Kidney (tissue), 14 donors: ENCODE results near the gene KCTD21. TPM values are rescaled to one million over a fixed set of nuclear protein-coding genes. Genes with fewer than 3 reads are reported as not detected.

Source experiments
- DNase-seq, 5 donors: peaks; one replicate each; pipeline ENCODE4 v3.0.0-alpha.2; 2013 to 2020
- FAIRE-seq: peaks from 2 replicates; lab custom pipeline; 2012; peaks lifted over from hg19 to GRCh38; lab: Jason Lieb, UNC
- H3K27ac ChIP-seq, 2 donors: one replicate each; pipeline ENCODE4 v1.7.0; 2013; ENCODE audit warnings: low read depth in 2 of 2, low read length in 2 of 2, inconsistent platforms in 1 of 2
- H3K27me3 ChIP-seq: one replicate; pipeline ENCODE4 v1.7.1; 2013; ENCODE audit warnings: low read length, inconsistent platforms; ENCODE audit not compliant: control insufficient read depth, insufficient read depth
- H3K36me3 ChIP-seq, 3 donors: one replicate each; pipeline versions ENCODE4 v1.7.0 to v1.7.1; 2013; ENCODE audit warnings: low read length in 3 of 3, control low read depth in 1 of 3, inconsistent platforms in 1 of 3; ENCODE audit not compliant: insufficient read depth in 3 of 3, control insufficient read depth in 2 of 3
- H3K4me1 ChIP-seq, 3 donors: one replicate each; pipeline versions ENCODE4 v1.7.0 to v1.7.1; 2013; ENCODE audit warnings: low read length in 3 of 3, inconsistent platforms in 1 of 3, low read depth in 1 of 3; ENCODE audit not compliant: control insufficient read depth in 2 of 3, insufficient read depth in 2 of 3
- H3K4me3 ChIP-seq, 3 donors: one replicate each; pipeline versions ENCODE4 v1.7.0 to v1.8.1; 2013; ENCODE audit warnings: low read length in 3 of 3, control low read depth in 1 of 3, inconsistent platforms in 1 of 3
- H3K9ac ChIP-seq, 3 donors: one replicate each; pipeline versions ENCODE4 v1.7.0 to v1.7.1; 2013; ENCODE audit warnings: low read length in 3 of 3, control low read depth in 1 of 3, inconsistent platforms in 1 of 3
- H3K9me3 ChIP-seq, 3 donors: one replicate each; pipeline versions ENCODE4 v1.7.0 to v1.7.1; 2013; ENCODE audit warnings: low read length in 3 of 3, control low read depth in 1 of 3, inconsistent platforms in 1 of 3; ENCODE audit not compliant: control insufficient read depth in 2 of 3, insufficient read depth in 1 of 3
- CTCF ChIP-seq: IDR thresholded peaks from 3 replicates; pipeline ENCODE4 v1.5.1; 2012; ENCODE audit warnings: mild to moderate bottlenecking, moderate library complexity, borderline replicate concordance; ENCODE audit not compliant: insufficient read depth; ENCODE audit errors: extremely low read depth
- intact Hi-C: fragments of 100-400 bp; cut with DNase I; formaldehyde crosslinking; loops from one replicate; pipeline ENCODE4 v1.11.1; 2022
- polyA plus RNA-seq: library from polyadenylated mRNA; stranded (reverse); fragments of 350-450 nt; fragmentation: Illumina TruSeq; extraction: RNeasy Lipid Tissue Mini Kit (QIAGEN cat#74804); gene quantifications from one replicate; pipeline ENCODE4 v1.2.3, GENCODE V29; 2014; ENCODE audit warnings: low read depth, low replicate concordance; ENCODE audit not compliant: insufficient read depth
- total RNA-seq: library from RNA; stranded (reverse); fragmentation: NEBNext Ultra II Directional; extraction: Animal tissue kit (Norgen Biotek cat#: 25700); gene quantifications from one replicate; pipeline ENCODE4 v1.2.1, GENCODE V29; 2021
- donor health status: control.
- donor health status: control.
- donor health status: control.
- donor health status: control.
- donor health status: control.
- donor health status: DM: yes; HTN: yes; CAD: no.
- donor health status: Normal renal cell carcinoma (clear cell type).

Gene KCTD21
- total and polyA plus RNA-seq, 2 donors from 2014 or later: 6.0 to 7.9 TPM

- Histone ChIP-seq H3K36me3 (peaks cover 0 to 16% (median 10%) of the 10 kb centered on the region in 3 donors), H3K9me3 (no peaks in the 10 kb centered on the region), H3K4me1 (no peaks in the 10 kb centered on the region), H3K9ac (no peak overlapping the region), H3K27me3 (no peaks in the 10 kb centered on the region), H3K27ac (no peak overlapping the region), H3K4me3 (no peak overlapping the region)
- no peak for TF ChIP-seq CTCF
- DNase-seq (no peak), FAIRE-seq (no peak)
- intact Hi-C loops: no loop called here
Measured at GRCh38 chr11:78209478-78209877, 21.1 kb upstream of the KCTD21 start.

DNA sequence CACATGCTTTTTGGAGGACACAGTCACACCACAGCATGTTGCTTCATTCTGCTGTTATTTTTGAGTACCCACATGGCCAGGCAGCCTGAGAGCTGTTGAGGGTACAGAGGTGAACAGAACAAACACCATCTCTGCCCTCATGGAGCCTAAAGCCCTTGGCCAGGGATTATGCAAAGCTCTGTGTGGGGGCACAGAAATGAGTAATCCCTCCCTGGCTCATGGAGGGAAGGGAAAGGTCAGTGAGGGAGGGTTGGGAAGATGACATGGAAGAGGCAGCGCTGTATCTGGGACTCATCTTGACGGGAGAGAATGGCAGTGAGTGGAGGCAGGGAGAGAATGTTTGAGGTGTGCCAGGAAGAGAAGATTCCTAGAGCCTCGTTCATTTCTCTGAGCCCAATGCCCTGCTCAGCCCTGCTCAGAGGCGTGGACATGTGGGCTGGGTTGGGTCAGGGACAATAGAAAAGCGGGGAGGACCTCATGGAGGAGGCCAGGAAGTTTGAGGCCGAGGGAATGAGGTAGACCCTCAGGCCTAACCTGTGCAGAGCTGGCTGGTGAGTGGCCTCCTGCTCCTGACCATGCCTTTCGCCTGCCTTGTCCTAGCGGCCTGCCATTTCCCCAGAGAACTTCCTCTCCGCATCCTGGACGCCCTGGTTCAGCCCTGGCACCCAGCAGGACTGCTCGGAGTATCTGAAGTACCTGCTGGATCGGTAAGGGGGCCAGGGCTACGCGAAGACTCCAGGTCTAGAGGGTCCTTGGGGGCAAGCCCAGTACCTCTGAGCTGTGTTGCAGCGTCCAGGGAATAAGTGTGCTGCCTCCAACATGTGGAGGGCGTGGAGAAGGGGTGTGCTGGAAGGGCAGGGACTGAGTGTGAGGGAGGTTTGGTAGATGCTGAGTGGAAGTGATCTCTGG, 20.1 kb upstream of the KCTD21 start:
- Histone ChIP-seq H3K27ac (no peak overlapping the region), H3K36me3 (peaks cover 0 to 15% (median 10%) of the 10 kb centered on the region in 3 donors), H3K4me1 (no peaks in the 10 kb centered on the region), H3K27me3 (no peaks in the 10 kb centered on the region), H3K9me3 (no peaks in the 10 kb centered on the region), H3K4me3 (no peak overlapping the region), H3K9ac (no peak overlapping the region)
- FAIRE-seq (no peak), DNase-seq (no peak)
- intact Hi-C loops: no loop called here
- TF ChIP-seq CTCF: no peak

DNA sequence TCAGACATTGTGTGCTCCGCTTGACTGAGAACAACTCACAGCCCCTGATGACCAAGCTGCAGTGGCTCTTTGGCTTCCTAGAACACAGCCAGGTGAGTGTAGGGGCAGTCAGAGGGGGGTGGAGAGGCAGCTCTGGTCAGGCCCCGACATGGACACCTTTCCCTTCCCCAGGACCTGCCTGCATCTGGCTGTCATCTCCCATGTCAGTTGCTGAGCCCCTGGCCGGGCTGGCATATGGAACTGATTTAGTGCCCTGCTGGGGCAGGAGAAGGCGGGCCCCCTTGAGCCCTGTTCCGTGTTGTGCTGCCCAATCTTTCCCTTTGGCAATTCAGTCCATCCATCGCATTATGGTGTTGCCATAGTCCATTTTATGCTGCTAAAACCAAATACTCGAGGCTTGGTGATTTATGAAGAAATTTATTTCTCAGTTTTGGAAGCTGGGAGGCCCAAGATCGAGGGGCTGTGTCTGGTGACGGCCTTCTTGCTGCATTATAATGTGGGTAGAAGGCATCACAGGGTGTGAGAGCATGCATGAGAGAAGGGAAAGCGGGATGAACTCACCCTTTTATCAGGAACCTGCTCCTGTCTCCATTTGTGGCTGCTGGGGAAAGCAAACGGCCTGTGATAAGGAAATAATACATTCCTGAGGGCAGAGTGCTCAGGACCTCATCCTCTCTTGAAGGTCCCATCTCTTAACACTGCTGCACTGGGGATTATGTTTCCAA, 19.3 kb upstream of the KCTD21 start:
- Histone ChIP-seq H3K27ac (no peak overlapping the region), H3K9ac (no peak overlapping the region), H3K36me3 (peaks cover 0 to 15% (median 10%) of the 10 kb centered on the region in 3 donors), H3K9me3 (no peaks in the 10 kb centered on the region), H3K4me1 (no peaks in the 10 kb centered on the region), H3K4me3 (no peak overlapping the region), H3K27me3 (no peaks in the 10 kb centered on the region)
- intact Hi-C loops: no loop called here
- DNase-seq (no peak), FAIRE-seq (no peak)
- no peak for TF ChIP-seq CTCF
